K562 (cell line): Measurements from ENCODE around the gene ATAD5. TPM values are rescaled to one million over a fixed set of nuclear protein-coding genes. Genes with fewer than 3 reads are reported as not detected.

ENCODE experiments used
- ATAC-seq: fragments of 200-7000 bp; cut with Tn5 transposase; 3 replicates; pipeline ENCODE4 v1.9.1; 2020; ENCODE audit warnings: moderate library complexity
- BruUV-seq: library from RNA; stranded (reverse); fragments of 400-500 nt; replicated peaks from 2 replicates; lab custom pipeline; 2021; lab: Mats Ljungman, UMichigan
- CTCF ChIA-PET: fragments of 300-600 bp; formaldehyde crosslinking; extraction: SDS; loops from one replicate; lab custom pipeline; 2021; ENCODE audit warnings: low intra/inter-chr PET ratio; lab: Yijun Ruan, JAX
- POLR2A ChIA-PET: fragments of 300-600, 350-650 bp; sonication (Branson Sonifier 250); formaldehyde crosslinking; extraction: SDS; loops from one replicate; lab custom pipeline; 2021; ENCODE audit warnings: antibody characterized with exemption, inconsistent platforms; lab: Yijun Ruan, JAX
- DNase-seq, 4 experiments: peaks; one replicate each; pipeline versions ENCODE4 v3.0.0 to v3.0.0-alpha.2; 2011 to 2018; ENCODE audit warnings: low spot score in 3 of 4, mixed read lengths in 3 of 4; ENCODE audit errors: extremely low read depth in 1 of 4
- FAIRE-seq: peaks from 2 replicates; lab custom pipeline; 2011; peaks lifted over from hg19 to GRCh38; lab: Jason Lieb, UNC
- H2AFZ ChIP-seq: 2 replicates; pipeline ENCODE4 v1.6.0; 2011; ENCODE audit warnings: low read depth, low read length, control low read depth, inconsistent platforms
- H3K27ac ChIP-seq: fragments of 200-600 bp; 3 replicates; pipeline ENCODE4 v1.8.0; 2011; ENCODE audit warnings: low read depth, mild to moderate bottlenecking, control low read depth, inconsistent platforms, low read length, moderate library complexity, mixed read lengths; ENCODE audit errors: extremely low read depth
- H3K27me3 ChIP-seq, 2 experiments: fragments of 300-600 bp in 1 of 2; 2 replicates in 1 of 2; 3 replicates in 1 of 2; pipeline versions ENCODE4 v1.6.0 to v1.8.0; 2011; ENCODE audit warnings: inconsistent platforms in 2 of 2, low read length in 2 of 2, mild to moderate bottlenecking in 1 of 2, mixed read lengths in 1 of 2, moderate library complexity in 1 of 2; ENCODE audit not compliant: control insufficient read depth in 2 of 2, insufficient read depth in 2 of 2
- H3K36me3 ChIP-seq: fragments of 300-600 bp; 3 replicates; pipeline ENCODE4 v1.8.0; 2011; ENCODE audit warnings: mild to moderate bottlenecking, low read length, inconsistent platforms; ENCODE audit not compliant: control insufficient read depth, insufficient read depth
- H3K4me1 ChIP-seq, 2 experiments: fragments of 200-600 bp in 1 of 2; replicated peaks in 1 of 2; 2 replicates in 1 of 2; 3 replicates in 1 of 2; pipeline versions ENCODE4 v1.5.1 to v1.8.0; 2011; ENCODE audit warnings: inconsistent platforms in 2 of 2, low read length in 2 of 2, mild to moderate bottlenecking in 1 of 2, mixed read lengths in 1 of 2, moderate library complexity in 1 of 2; ENCODE audit not compliant: control insufficient read depth in 2 of 2, insufficient read depth in 2 of 2
- H3K4me2 ChIP-seq: 2 replicates; pipeline ENCODE4 v1.6.1; 2011; ENCODE audit warnings: low read length, control low read depth, inconsistent platforms, mixed read lengths; ENCODE audit not compliant: insufficient read depth
- H3K4me3 ChIP-seq: fragments of 200-600 bp; sonication (generic), shearing (Covaris generic); 2 replicates; pipeline ENCODE4 v1.5.1; 2016; ENCODE audit warnings: control low read depth, inconsistent platforms
- H3K79me2 ChIP-seq: fragments of 200-600 bp; 3 replicates; pipeline ENCODE4 v1.8.0; 2011; ENCODE audit warnings: low read length, inconsistent platforms; ENCODE audit not compliant: control insufficient read depth, insufficient read depth
- H3K9ac ChIP-seq, 2 experiments: 2 replicates each; pipeline versions ENCODE4 v1.6.0 to v1.6.1; 2011; ENCODE audit warnings: low read depth in 2 of 2, low read length in 2 of 2, control low read depth in 1 of 2, inconsistent platforms in 1 of 2, mild to moderate bottlenecking in 1 of 2, mixed read lengths in 1 of 2; ENCODE audit not compliant: insufficient read depth in 1 of 2
- H3K9me1 ChIP-seq: one replicate; pipeline ENCODE4 v1.6.0; 2011; ENCODE audit warnings: inconsistent platforms, mild to moderate bottlenecking, low read length, moderate library complexity; ENCODE audit not compliant: control insufficient read depth, insufficient read depth
- H3K9me3 ChIP-seq: replicated peaks from 2 replicates; pipeline ENCODE4 v1.5.1; 2011; ENCODE audit warnings: low read depth, low read length, inconsistent platforms; ENCODE audit not compliant: control insufficient read depth, insufficient read depth
- H4K20me1 ChIP-seq: replicated peaks from 2 replicates; pipeline ENCODE4 v1.6.1; 2011; ENCODE audit warnings: low read length, inconsistent platforms, mixed read lengths; ENCODE audit not compliant: control insufficient read depth, insufficient read depth
- GATA2 ChIP-seq: sonication (generic); formaldehyde crosslinking; IDR thresholded peaks from 2 replicates; pipeline ENCODE4 v1.4.0; 2020; ENCODE audit warnings: mild to moderate bottlenecking, missing genetic modification reagents
- IRF2 ChIP-seq: sonication (generic); formaldehyde crosslinking; IDR thresholded peaks from 2 replicates; pipeline ENCODE4 v1.8.1; 2022; ENCODE audit warnings: mild to moderate bottlenecking, missing genetic modification reagents
- KAT7 ChIP-seq: sonication (generic); formaldehyde crosslinking; IDR thresholded peaks from 2 replicates; pipeline ENCODE4 v1.8.0; 2022; ENCODE audit warnings: missing genetic modification reagents, mild to moderate bottlenecking, borderline replicate concordance
- LEF1 ChIP-seq: fragments of 450-650 bp; IDR thresholded peaks from 2 replicates; pipeline ENCODE4 v1.6.1; 2016; ENCODE audit warnings: mild to moderate bottlenecking
- RBBP5 ChIP-seq: fragments of 200-600 bp; sonication (generic); IDR thresholded peaks from 2 replicates; pipeline ENCODE4 v1.6.1; 2012; ENCODE audit warnings: borderline replicate concordance, mild to moderate bottlenecking, low read length, control low read depth, inconsistent platforms; ENCODE audit not compliant: insufficient read depth, poor library complexity, severe bottlenecking
- RCOR1 ChIP-seq, 2 experiments: IDR thresholded peaks; 2 replicates each; pipeline ENCODE4 v1.6.1; 2012; ENCODE audit warnings: low read depth in 2 of 2, low read length in 2 of 2, borderline replicate concordance in 1 of 2, improper control_type of control experiment in 1 of 2
- ZNF239 ChIP-seq: fragments of 250-450 bp; sonication (Bioruptor Pico); IDR thresholded peaks from 2 replicates; pipeline ENCODE4 v1.4.0; 2020; ENCODE audit warnings: mild to moderate bottlenecking
- WGBS: fragments of 100-300 bp; shearing (Covaris generic); methylation state at CpG from one replicate; pipeline ENCODE4 v1.1.6; 2016; ENCODE audit warnings: low coverage, mixed read lengths; ENCODE audit not compliant: insufficient coverage; ENCODE audit errors: missing lambda C conversion rate; 5-methylcytosine and 5-hydroxymethylcytosine counted together
- in situ Hi-C: fragments of 300-500 bp; cut with MboI; formaldehyde crosslinking; loops from 4 replicates; pipeline ENCODE4 v1.15.0; 2018; ENCODE audit warnings: inconsistent platforms, mixed read lengths
- intact Hi-C: fragments of 100-400 bp; cut with micrococcal nuclease; formaldehyde crosslinking; loops from 2 replicates; pipeline ENCODE4 v1.14.2; 2022
- polyA plus RNA-seq, 8 experiments: library from polyadenylated mRNA; depleted of rRNA in 4 of 8; stranded (reverse) in 5 of 8; unstranded in 3 of 8; fragments of >200 nt; fragmentation: Nextera tagmentation in 2 of 8; fragmentation: Illumina TruSeq in 1 of 8; extraction: Ambion mirVana in 2 of 8; extraction: Trizol in 1 of 8; gene quantifications; 2 replicates each; pipeline versions ENCODE4 v1.2.1 to v1.2.3, GENCODE V29; 2011 to 2014; ENCODE audit warnings: inconsistent platforms in 1 of 8, missing spikeins in 1 of 8
- total RNA-seq, 7 experiments: library from RNA; depleted of rRNA in 6 of 7; stranded (reverse); fragments of >200 nt in 6 of 7; fragmentation: Illumina TruSeq in 2 of 7; extraction: Trizol in 2 of 7; gene quantifications; 2 replicates each; pipeline versions ENCODE4 v1.2.1 to v1.2.3, GENCODE V29; 2011 to 2021; ENCODE audit warnings: low replicate concordance in 1 of 7
- TF ChIP-seq, protein P1 (sequence below): IDR thresholded peaks from 2 replicates; pipeline ENCODE4 v1.6.1; 2014; ENCODE audit warnings: antibody characterized with exemption
- TF ChIP-seq, protein P2 (sequence below), 3 experiments: fragments of 200-800 bp in 1 of 3; fragments of 250-450 bp in 1 of 3; fragments of 450-650 bp in 1 of 3; sonication (Bioruptor Pico) in 1 of 3; sonication (Bioruptor generic) in 1 of 3; formaldehyde crosslinking in 1 of 3; IDR thresholded peaks; 2 replicates each; pipeline versions ENCODE4 v1.6.1 to v1.8.0; 2016 to 2022; ENCODE audit warnings: mild to moderate bottlenecking in 2 of 3, missing genetic modification characterization in 2 of 3, missing compliant biosample characterization in 1 of 3, moderate library complexity in 1 of 3

Gene ATAD5
- total and polyA plus RNA-seq, 9 of the 15 experiments (the other 6 are each of a cell fraction or from before 2014, with no cell fraction given) = 4.6 to 25.6 (median 19.5) TPM

DNA sequence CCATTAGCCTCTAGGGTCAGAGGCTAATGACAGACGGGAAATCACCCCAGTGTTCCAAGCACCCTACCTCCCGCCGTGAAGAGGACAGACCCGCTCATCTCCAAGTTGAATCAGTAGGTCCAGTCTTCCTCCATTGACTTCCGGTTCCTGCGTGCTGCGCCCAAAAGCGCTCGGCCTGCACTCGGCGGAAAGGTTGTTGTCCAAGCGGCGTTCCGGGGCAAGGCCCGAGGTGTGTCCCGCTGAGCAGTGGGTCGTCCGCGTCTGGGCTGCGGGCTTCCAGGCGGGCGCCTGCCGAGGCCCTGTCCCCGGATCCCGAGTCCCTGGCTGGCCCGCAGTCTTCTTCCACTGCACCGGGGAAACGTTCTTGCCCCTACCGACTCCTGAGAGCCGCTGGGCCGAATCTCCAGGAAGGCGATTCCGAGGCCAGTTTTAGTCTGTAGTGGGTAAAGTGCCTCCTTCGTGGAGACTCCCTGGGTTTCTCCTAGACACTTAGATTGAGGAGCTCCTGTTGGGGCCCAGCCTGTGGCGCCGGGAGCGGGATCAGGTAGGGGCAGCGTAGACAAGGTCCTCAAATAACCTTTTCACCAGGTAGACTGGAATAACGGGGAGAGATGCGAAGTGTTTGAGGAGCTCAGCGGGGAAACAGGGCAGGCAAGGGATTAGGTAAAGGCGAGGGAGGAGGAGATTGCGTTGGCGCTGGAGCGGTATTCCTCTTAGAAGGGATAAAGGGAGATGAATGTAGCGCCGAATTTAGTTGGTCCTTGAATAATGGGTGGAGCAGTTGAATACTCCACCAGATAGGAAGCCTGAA lies 74.5 kb downstream of the ATAD5 start, which contains the start of gene TEFM:
Gene TEFM, minus strand, starts transcription at position 138 of the 811 bp plus-strand sequence. Its CDS starts 40 bp downstream, at position 98.
- FAIRE-seq (peak; percentile 78), DNase-seq (peak; percentile 82 to 95 (median 86)), ATAC-seq (peak; percentile 96)
- in situ Hi-C loops = no loop called here
- Histone ChIP-seq H3K27me3 (no peaks in the 10 kb centered on the region), H3K4me1 (peaks cover 3 to 4% of the 10 kb centered on the region in 2 experiments; a peak in 3 of 5 replicates), H4K20me1 (no peaks in the 10 kb centered on the region), H3K9me1 (no peaks in the 10 kb centered on the region), H3K9me3 (no peaks in the 10 kb centered on the region), H3K9ac (peak within 1 kb of the TSS; percentile 88 to 96), H3K4me3 (peak within 1 kb of the TSS; percentile 66), H3K36me3 (peaks cover 23% of the 10 kb centered on the region; the same call in 2 of the 3 replicates), H3K79me2 (peaks cover 36% of the 10 kb centered on the region), H2AFZ (peak within 1 kb of the TSS; percentile 94), H3K4me2 (peak within 1 kb of the TSS; percentile 90), H3K27ac (peak within 1 kb of the TSS; percentile 80)
- intact Hi-C loops = no loop called here
- BruUV-seq = TSS peak; percentile 87
- CTCF ChIA-PET = no interaction called here
- under 1% methylated on average over 46 of the region's 47 CpGs for WGBS
- POLR2A ChIA-PET = interaction anchor here (1.0 to 3.0 kb wide), 2 partner anchors 11 to 62 kb away, joined by 3 to 16 read pairs; no protein-coding TSS in a partner anchor
- TF ChIP-seq IRF2 (no peak), RBBP5 (peak; percentile 93), ZNF239 (CRISPR knock-in tag) (0 out of 2 replicates have a peak, but pooled peaks have one; percentile 33), GATA2 (CRISPR knock-in tag) (peak; percentile 75), KAT7 (CRISPR knock-in tag) (peak; percentile 95; the same call in 1 of the 2 replicates), LEF1 (0 out of 2 replicates have a peak, but pooled peaks have one; percentile 27), RCOR1 (IDR thresholded peaks at IDR 0.05; ENCODE audit: borderline replicate concordance in 1 of 2, low read depth in 2 of 2, low read length in 2 of 2) (peak in 1 of 2 experiments; percentile 83; a peak in 3 of 4 replicates)
- TF ChIP-seq, protein P1, sequence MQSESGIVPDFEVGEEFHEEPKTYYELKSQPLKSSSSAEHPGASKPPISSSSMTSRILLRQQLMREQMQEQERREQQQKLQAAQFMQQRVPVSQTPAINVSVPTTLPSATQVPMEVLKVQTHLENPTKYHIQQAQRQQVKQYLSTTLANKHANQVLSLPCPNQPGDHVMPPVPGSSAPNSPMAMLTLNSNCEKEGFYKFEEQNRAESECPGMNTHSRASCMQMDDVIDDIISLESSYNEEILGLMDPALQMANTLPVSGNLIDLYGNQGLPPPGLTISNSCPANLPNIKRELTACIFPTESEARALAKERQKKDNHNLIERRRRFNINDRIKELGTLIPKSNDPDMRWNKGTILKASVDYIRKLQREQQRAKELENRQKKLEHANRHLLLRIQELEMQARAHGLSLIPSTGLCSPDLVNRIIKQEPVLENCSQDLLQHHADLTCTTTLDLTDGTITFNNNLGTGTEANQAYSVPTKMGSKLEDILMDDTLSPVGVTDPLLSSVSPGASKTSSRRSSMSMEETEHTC = no peak
- TF ChIP-seq, protein P2, sequence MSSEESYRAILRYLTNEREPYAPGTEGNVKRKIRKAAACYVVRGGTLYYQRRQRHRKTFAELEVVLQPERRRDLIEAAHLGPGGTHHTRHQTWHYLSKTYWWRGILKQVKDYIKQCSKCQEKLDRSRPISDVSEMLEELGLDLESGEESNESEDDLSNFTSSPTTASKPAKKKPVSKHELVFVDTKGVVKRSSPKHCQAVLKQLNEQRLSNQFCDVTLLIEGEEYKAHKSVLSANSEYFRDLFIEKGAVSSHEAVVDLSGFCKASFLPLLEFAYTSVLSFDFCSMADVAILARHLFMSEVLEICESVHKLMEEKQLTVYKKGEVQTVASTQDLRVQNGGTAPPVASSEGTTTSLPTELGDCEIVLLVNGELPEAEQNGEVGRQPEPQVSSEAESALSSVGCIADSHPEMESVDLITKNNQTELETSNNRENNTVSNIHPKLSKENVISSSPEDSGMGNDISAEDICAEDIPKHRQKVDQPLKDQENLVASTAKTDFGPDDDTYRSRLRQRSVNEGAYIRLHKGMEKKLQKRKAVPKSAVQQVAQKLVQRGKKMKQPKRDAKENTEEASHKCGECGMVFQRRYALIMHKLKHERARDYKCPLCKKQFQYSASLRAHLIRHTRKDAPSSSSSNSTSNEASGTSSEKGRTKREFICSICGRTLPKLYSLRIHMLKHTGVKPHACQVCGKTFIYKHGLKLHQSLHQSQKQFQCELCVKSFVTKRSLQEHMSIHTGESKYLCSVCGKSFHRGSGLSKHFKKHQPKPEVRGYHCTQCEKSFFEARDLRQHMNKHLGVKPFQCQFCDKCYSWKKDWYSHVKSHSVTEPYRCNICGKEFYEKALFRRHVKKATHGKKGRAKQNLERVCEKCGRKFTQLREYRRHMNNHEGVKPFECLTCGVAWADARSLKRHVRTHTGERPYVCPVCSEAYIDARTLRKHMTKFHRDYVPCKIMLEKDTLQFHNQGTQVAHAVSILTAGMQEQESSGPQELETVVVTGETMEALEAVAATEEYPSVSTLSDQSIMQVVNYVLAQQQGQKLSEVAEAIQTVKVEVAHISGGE (CRISPR knock-in tag; IDR thresholded peaks at IDR 0.05) = peak; percentile 98 to 99 (median 98)
